NCI-H526 treated with DMSO at 0.1 percent for 48 hours (cell line): ENCODE results near the gene PTPRD.

Experiments used
- DNase-seq: peaks from one replicate; lab custom pipeline; 2025; lab: John Stamatoyannopoulos, UW

The PTPRD gene

DNA sequence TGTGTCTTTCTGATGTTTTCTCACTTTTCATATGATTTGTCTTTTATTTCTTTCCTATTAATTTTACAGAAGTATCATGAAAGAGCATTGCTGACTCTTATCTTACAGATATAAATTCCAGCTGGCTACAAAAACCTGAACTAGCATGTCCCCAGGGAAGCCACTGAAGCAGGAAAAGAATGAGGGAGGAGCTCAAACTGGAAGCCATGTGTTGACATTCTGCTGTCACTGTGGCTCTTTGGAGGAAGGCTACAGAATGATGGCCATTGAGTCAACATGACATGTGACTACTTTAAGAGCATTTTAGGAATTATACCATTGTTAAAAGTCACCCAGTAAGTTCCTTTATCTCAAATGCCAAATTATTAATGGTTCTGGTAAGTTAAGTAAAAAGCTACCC, 2174.9 kb downstream of the PTPRD start:
- DNase-seq, result no peak

DNA sequence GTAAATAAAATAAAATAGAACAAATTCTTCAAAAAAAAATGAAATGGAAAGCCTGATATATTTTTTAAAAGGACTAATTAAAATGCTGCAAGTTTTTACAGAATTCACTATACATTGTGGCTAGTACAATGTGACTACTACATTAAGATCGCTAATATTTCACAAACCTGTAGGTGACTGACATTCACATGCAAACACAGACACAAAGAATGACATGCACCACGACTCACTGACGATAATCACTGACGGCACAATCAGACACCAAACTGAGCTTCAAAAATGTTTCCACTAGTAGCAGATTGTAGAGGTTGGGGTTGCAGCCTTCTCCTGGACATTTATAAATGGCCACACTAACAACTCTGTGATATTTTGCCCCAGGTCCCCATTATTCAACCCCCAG, 2175.5 kb downstream of the PTPRD start:
- no peak for DNase-seq

DNA sequence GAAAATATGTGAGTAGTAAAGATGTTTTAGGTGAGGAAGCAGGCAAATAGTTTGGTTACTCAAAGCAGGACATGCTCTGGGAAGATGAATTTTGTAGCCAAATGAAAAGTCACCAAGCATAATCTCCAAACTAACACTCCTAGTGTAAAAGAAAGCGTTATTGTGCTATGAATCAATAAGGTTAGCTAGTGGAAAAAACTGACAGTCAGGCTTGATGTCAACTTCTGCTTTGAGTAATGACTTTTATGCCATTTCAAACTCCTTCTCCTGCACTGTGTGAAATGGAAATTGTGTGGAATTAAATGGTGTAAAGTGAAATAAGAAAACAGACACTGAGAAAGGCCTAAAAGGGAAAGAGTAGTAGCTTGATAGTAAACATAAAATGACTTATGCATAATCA, 2176.0 kb downstream of the PTPRD start:
- DNase-seq, result no peak

DNA sequence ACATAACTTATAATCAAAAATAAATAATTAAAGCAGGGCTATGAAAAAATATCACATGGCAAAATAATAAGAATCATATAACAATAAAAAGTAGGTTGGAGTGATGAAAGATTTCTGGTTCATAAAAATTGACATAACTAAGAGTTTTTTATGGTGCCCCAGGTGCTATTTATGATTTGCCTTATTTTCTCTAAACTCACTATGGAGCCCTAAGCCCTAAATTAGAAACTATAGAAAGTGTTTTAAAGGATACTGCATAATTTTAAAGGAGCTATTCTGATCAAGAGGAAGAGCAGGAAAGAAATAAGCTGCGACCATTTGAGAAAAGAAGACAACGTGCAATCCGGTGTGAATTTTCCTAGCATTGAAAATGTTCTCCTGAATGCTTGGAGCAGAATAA, 2178.2 kb downstream of the PTPRD start:
- DNase-seq, result no peak

DNA sequence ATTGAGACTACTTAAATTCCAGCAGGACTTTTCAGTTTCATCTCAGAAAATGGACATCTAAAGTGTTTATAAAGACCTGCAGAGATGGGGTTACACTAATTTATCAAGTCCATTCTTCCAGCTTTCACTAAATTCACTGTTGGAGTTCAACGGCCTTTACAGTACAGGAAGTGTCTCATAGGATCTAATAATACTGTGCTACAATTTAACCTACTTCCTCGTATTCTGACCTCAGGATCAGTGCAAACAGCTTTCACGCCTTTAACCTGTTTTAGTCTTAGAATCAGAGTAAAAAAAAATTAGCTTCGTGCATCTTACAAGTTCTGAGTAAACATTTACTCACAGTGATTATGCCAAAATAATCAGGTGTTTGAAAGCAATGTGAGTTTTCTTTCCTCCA, 2180.6 kb downstream of the PTPRD start:
- DNase-seq, result no peak

DNA sequence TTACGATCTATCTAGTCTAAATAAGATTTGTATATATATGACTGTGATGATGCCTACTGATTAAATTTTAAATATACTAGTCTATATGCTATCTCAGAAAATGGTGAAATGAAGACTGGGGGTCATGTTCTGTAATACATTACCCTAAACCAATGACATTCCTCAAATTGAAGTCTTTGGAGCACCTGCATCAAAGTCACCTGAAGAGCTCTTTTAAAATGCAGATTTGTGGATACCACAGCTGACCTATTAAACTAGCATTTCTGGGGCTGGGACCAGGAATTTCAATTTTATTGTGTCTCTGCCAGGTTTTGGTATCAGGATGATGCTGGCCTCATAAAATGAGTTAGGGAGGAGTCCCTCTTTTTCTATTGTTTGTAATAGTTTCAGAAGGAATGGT, 2181.3 kb downstream of the PTPRD start:
- DNase-seq, result no peak

DNA sequence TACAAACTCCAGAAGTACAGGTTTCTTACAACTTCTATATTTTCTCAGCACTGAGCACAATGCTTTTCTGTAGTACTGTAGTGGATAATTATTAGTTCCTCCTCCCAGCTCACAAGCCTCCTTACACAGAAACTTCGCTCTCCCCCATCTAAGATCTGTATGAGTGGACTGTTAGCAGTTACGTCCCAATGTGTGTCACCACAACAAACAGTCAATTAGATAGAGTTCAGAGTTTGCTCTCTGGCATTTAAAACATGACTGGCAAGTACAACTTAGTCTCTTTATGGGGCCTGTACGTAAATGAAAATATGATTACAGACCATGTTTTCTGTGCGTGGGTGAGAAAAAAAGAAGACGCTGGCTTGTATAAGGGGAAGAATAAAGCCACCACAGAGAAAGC, 2181.9 kb downstream of the PTPRD start:
- no peak for DNase-seq

DNA sequence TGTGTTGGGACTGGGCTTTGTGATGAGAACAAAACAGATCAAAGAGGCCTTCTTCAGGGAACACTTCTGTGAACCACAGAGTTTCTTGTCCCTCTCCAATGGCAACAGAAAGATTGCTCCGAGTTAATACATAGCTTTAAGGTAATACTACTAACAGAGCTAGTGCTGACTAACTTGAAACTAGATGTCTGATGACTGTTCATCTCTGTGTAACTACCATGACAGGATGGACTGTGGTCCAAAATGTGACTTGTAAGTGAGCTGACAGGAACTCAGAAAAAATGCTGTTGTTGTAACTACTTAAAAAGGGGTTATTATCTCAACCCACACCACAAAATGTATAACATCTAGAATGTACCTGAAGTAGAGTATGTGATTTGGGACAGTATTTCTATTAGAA, 2183.0 kb downstream of the PTPRD start:
- no peak for DNase-seq

DNA sequence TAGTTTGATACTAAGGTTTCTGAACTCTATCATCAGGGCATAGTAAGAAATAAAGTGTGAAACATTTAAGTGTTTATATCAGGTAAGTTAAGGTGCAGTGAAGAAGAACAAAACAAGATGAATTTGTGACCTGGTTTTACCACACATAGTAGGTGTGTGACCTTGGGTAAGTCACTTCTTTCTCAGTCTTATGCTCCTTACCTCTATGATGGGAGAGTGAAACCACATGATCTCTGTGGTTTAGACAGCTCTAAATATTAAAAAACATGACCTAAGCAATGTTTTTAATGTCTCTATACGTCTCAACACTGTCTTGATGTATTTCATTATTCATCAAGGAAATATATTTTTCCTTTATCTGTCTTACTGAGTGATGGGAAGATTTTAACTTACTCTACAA, 2183.6 kb downstream of the PTPRD start:
- DNase-seq, result no peak

DNA sequence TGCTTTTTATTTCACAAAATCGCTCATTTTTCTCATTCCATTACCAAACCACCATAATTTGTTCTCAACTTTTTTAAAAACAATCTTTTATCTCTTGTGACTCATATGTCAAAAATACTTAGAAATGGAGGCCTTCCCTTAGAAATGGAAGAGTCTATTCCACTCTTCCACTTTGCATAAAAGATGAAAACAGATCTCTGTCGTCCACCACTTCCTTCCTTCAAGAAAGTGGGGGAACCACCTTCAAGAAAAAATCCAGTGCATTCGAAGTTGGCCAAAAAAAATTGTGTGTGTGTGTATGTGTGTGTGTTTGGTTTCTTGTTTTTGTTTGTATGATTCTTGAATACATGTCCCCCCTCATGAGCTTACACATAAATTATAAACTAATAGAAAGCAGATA, 2184.4 kb downstream of the PTPRD start:
- DNase-seq, result no peak

DNA sequence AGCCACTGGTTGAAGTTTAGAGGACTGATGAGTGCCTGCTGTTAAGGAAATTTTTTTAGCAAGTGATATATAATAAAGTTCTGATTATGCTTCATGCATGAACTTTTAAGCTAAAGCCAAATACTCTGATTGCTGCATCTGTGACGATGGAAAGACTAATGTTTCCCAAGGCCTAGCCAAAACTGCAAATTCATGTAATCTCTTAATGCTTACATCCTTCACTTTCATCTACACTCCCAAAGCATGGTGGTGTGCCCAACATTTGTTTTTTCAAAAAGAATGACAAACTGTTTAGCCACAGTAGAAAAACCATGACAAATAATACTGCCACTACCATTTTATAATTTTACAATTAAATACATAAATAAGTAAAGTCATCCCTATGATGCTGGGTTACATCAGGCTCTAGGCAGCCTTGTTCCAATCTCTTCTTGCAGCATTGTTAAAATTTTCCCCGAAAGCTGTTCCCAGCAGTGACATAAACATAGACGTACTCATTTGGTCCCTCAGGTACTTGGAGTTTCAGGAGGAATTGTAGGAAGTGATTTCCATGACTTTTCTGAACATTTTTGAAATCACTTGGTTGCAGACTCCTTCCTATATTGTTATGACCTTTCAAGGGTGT, 2187.9 kb downstream of the PTPRD start:
- DNase-seq, result no peak

DNA sequence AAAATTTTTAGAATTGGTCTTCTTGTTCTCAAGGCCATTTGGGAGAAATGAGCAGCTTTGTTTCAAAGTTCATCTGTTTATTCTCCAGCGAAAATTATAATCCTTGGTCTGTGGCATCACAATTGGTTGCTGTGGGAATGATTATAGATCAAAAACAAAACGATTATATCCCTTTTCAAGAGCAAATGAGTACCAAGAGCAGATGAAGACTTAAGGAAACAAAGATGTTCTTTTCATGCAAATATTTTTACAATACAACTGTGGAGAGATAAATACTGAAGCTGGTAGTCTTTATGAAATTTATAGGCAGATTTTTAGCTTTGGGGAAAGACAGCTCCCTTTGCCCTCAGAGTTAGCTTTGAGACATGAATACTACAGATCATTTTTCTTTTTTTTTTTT, 2192.4 kb downstream of the PTPRD start:
- no peak for DNase-seq

DNA sequence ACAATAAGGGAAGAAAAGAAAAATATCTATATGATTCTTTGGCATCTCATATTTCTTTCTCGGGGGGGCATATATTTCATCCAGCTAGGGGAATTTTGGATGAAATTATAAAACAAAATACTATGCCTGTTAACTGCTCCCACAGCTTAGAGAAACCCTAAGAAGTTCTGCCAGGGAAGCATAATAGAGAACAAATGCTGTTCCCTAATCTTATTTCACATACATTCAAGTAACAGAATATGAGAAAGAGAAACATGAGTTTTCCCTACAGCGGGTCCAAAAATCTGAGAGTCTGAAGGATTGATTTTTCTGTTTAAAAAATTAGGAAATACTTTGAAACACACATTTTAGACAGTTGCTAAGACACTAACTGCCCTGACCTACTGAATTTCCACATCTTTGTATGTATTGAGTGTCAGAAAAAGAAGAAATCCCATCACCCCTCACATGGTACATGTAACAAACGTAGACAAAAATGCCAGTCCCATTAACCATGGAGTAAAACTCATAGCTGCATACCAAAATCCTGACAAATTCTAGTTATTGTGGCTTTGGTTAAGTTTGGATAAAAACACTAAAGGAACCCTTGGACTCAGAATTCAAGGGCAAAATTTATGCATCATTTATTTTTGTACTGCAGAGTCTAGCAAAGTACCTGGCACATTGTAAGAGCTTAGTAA, 2193.1 kb downstream of the PTPRD start:
- DNase-seq, result no peak

DNA sequence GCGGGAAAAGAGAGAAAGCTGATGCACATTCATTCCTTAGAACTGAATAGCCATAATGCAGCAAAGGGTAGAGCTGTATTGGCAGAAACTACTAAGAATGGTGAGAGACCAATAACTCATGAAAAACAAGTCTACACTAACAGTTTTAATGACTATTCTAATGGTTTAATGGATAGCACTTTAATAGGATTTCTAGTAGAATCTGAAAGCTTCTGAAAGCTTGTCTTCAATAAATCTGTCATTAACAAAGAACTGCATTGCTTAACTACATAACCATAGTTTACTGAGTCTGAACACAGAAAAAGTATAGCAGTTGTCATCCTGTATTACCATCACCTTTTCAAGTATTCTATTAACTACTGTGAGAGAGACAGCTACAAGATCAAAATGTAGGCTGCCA, 2195.5 kb downstream of the PTPRD start:
- no peak for DNase-seq

DNA sequence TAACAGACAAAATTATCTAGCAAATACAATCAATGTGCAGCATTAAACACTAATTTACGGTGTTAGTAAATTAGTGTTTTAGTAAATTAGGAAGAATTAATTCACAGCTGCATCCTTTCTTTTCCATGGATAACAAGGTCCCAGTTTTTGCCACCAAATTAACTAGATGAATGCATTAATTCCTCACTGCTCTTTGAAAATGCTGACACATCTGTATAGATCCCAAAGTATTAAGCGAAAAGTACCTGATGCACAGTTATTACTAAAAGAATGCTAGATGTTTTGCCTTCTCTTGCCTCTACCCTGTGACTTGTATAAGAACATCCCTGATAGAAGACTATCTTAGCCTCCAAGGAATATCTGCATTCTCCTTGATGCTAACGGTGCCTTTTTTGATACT, 2200.5 kb downstream of the PTPRD start:
- no peak for DNase-seq

DNA sequence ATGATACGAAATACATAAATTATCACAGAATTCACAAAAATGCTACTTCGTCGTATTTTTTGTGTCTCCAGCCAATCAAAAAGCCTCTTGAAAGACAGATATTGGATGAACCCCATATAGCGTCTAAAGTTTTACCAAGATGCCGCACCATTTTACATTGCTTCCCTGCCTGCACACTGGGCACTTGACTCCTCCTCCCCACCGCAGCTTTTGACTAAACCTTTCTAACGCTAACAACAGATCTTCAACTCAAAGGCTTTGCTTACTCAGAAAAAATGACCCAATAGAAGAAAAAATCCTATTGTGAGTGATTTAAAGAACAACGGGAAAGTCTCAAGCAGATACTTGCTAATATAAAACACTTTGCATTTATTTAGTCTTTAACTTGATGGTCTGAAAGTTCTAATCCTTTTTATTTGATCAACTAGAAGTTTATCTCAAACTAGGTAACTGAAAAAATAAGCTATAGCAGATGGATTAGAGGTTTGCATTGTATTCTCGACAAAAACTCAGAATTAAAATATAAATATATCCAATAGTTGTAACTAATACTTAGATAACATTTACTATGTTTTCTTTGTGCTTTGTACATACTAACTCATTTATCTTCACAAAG, 2204.1 kb downstream of the PTPRD start:
- no peak for DNase-seq

DNA sequence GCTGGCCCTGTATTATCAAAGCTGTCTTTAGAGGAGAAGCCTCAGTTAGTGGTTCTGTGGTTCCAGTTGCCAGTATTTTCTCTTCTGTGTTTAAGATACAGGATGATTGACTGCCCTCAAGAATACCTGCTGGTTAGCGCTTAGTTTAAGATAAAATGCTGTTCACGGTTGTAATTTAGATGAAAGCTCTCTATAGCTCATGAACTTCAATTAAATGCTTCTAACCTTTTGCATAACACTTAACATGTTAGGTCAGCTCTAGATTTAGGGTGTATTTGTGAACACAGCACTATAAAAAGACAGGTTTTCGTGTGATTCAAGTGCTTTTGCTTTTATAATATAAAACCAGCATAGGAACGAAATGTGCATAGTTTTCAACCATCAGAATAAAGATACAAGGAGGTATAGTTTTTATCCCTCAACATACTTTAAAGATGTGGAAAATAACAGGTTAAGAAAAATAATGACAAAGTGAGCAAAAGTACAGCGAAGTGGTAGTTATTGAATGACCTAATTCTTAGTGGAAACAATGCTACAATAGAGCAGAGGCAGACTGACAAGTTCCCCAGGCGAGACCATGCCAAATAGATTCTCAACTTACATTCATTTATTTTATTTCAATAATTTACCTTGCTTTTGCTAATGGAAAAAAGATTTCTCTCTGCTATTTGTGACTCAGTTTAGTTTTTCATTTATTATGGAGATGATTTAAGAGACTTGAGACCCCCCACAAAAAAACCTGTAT, 2210.7 kb downstream of the PTPRD start:
- no peak for DNase-seq

DNA sequence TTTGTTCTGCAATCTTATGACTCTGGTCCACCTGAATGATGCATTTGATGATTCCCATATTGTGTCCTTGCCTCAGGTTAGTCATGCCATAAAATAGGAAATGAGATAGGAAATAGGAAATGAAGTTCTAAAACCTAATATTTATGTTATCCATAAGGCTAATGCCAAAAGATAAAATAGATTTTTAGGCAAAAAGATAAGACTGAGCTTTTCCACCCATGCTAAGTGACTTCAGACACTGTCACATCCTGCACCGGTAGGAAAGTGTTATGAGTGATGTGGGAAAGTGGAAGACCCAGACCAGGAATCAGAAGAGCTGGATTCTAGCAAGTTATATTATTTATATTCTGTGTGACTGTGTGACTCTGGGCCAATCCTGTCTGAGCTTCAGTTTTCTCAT, 2212.4 kb downstream of the PTPRD start:
- DNase-seq, result no peak

DNA sequence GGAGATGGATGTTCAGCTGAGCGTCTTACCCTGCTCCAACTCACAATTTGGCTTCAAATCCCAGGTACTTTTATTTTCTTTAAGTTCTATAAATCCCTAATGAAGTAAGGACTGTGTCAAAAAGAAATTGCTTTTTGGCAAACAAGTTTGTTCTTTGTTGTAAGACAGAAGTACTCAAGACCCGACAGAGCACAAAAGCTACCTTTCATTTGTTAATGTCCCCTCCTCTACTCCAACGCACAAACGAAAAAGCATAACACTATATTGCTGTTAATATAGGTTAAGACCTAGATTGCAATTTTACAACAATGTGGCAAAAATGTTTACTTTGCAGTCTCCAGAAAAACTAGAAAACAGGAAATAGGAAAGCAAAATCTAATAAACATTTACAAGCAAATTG, 2217.8 kb downstream of the PTPRD start:
- DNase-seq, result no peak

DNA sequence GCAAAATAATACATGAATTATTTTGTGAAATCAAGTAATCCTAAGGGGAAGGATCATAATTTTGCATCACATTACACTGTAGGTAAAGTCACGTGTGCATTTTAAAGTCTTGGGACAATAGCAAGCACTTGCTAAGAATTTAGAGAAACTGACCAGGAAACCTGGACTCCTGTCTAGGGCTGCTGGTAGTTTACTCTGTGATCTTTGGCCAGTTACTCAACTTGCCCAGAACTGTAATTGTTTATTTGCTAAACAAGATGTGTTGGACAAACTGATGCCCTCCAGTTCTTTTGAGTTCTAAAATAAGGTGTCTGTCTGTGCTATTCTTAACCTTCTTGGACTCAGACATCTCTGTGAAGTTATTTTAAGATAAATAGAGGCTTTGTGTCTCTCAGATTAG, 2218.5 kb downstream of the PTPRD start:
- no peak for DNase-seq

DNA sequence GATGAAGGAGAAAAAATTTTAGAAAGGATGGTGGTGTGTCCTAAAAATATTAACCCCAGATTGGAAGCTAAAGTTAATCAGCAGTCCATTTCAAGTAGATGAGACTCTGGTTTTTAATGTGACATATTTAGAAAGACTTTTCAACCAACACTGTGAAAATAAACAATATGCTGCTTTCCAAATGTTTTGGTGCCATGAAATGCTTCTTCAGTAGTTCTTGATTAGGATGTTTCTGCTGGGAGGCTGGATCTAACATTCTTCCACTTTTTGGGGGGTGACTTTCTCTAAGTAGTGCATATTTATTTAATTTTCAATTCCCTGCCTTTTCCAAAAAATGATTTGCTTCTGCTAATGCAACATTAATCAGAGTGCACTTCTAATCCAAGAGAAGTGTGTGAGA, 2219.9 kb downstream of the PTPRD start:
- DNase-seq, result no peak

DNA sequence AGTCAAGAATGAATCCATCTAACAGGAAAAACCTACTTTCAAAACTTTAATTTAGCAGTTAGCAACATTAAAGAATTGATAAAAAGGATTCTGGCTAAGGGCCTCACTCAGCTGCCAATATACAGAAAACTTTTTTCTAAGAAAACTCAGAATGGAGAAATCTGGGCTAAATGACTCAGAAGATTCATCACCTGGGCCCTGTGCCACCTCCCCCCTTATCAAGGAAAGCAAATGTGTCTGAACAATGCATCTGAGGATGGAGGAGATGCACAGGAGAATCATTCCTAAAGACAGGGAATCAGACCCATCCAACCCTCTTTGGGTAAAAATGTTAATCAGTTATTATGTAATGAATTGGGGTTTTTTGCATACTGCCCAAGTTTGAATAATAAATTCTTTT, 2221.2 kb downstream of the PTPRD start:
- no peak for DNase-seq

DNA sequence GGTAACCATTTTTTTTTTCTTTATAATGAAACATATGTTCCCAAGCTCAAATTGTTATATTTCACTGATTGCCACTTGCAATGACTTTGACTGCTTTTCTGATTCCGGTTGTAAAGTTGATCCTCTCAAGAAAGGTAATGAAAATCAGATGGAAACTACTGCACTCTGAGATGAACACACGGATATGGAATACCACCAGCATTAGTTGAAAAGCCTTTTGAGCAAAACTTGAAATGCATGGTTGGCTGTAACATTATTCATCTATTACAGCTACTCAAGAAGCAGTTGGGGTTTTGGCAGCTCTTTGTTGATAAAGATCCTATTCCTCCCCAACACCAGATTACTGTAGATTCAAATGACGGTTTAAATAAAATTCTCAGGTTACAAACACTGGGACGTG, 2221.7 kb downstream of the PTPRD start:
- DNase-seq, result no peak
